GM21367 (cell line): ENCODE results near the gene AGPAT4.

Experiments used
- ATAC-seq: cut with Tn5 transposase; IDR thresholded peaks from one replicate; pipeline ENCODE4 v1.9.1; 2021; ENCODE audit not compliant: unreplicated experiment

Gene AGPAT4

GRCh38 chr6:161257793-161258457 lies 15.9 kb downstream of the AGPAT4 start:
- no peak for ATAC-seq

- no peak for ATAC-seq
Measured at GRCh38 chr6:161256407-161256806, 17.5 kb downstream of the AGPAT4 start.

- no peak for ATAC-seq
Measured at GRCh38 chr6:161255518-161255917, 18.3 kb downstream of the AGPAT4 start.

GRCh38 chr6:161254464-161255253 lies 19.2 kb downstream of the AGPAT4 start:
- no peak for ATAC-seq

GRCh38 chr6:161254126-161254463 lies 19.8 kb downstream of the AGPAT4 start:
- ATAC-seq = no peak

GRCh38 chr6:161251345-161251744 lies 22.5 kb downstream of the AGPAT4 start:
- ATAC-seq = no peak

GRCh38 chr6:161249327-161249726 lies 24.5 kb downstream of the AGPAT4 start:
- no peak for ATAC-seq

- no peak for ATAC-seq
Measured at GRCh38 chr6:161246725-161247124, 27.1 kb downstream of the AGPAT4 start.

- ATAC-seq = no peak
Measured at GRCh38 chr6:161245363-161245762, 28.5 kb downstream of the AGPAT4 start.

- no peak for ATAC-seq
Measured at GRCh38 chr6:161244725-161245124, 29.1 kb downstream of the AGPAT4 start.

GRCh38 chr6:161242779-161243693 lies 30.8 kb downstream of the AGPAT4 start:
- ATAC-seq = no peak

GRCh38 chr6:161242113-161242512 lies 31.7 kb downstream of the AGPAT4 start:
- ATAC-seq = no peak

GRCh38 chr6:161239001-161239400 lies 34.9 kb downstream of the AGPAT4 start:
- ATAC-seq = no peak

- ATAC-seq = no peak
Measured at GRCh38 chr6:161238500-161238899, 35.4 kb downstream of the AGPAT4 start.

- no peak for ATAC-seq
Measured at GRCh38 chr6:161238081-161238480, 35.8 kb downstream of the AGPAT4 start.

- ATAC-seq = no peak
Measured at GRCh38 chr6:161237176-161237575, 36.7 kb downstream of the AGPAT4 start.

- no peak for ATAC-seq
Measured at GRCh38 chr6:161235776-161236633, 37.9 kb downstream of the AGPAT4 start.

GRCh38 chr6:161233986-161234661 lies 39.7 kb downstream of the AGPAT4 start:
- no peak for ATAC-seq

- ATAC-seq = no peak
Measured at GRCh38 chr6:161232467-161232866, 41.4 kb downstream of the AGPAT4 start.

- no peak for ATAC-seq
Measured at GRCh38 chr6:161232010-161232409, 41.9 kb downstream of the AGPAT4 start.
